H1 (cell line): Measurements from ENCODE around the gene SLC2A2. TPM values are rescaled to one million over a fixed set of nuclear protein-coding genes. Genes with fewer than 3 reads are reported as not detected.

Experiments
- CTCF ChIA-PET: fragments of 300-600 bp; sonication (Branson Sonifier 250); formaldehyde crosslinking; loops from one replicate; lab custom pipeline; 2021; ENCODE audit not compliant: partially characterized antibody; lab: Charles Lee
- POLR2A ChIA-PET: fragments of 300-600 bp; sonication (Branson Sonifier 250); formaldehyde crosslinking; loops from one replicate; lab custom pipeline; 2021; ENCODE audit warnings: inconsistent platforms; ENCODE audit not compliant: partially characterized antibody; lab: Charles Lee
- DNase-seq, 2 experiments: peaks; one replicate each; pipeline versions ENCODE4 v3.0.0 to v3.0.0-alpha.2; 2010 to 2022; ENCODE audit warnings: low spot score in 2 of 2, low read depth in 1 of 2, mixed read lengths in 1 of 2
- FAIRE-seq: peaks from 2 replicates; lab custom pipeline; 2011; peaks lifted over from hg19 to GRCh38; lab: Jason Lieb, UNC
- H2AFZ ChIP-seq: 2 replicates; pipeline ENCODE4 v1.8.1; 2012; ENCODE audit warnings: low read length, inconsistent platforms
- H2AK5ac ChIP-seq: 2 replicates; pipeline ENCODE4 v1.6.1; 2013; ENCODE audit warnings: low read depth, low read length
- H2BK120ac ChIP-seq: replicated peaks from 2 replicates; pipeline ENCODE3; 2013; ENCODE audit warnings: low read depth, low read length, inconsistent platforms
- H2BK12ac ChIP-seq: 2 replicates; pipeline ENCODE4 v1.6.1; 2013; ENCODE audit warnings: low read depth, low read length
- H2BK15ac ChIP-seq: 2 replicates; pipeline ENCODE4 v1.6.1; 2013; ENCODE audit warnings: low read length
- H2BK20ac ChIP-seq: 2 replicates; pipeline ENCODE4 v1.6.1; 2013; ENCODE audit warnings: low read length
- H2BK5ac ChIP-seq: 2 replicates; pipeline ENCODE4 v1.6.1; 2013; ENCODE audit warnings: low read depth, low read length
- H3K14ac ChIP-seq: 2 replicates; pipeline ENCODE4 v1.6.1; 2013; ENCODE audit warnings: inconsistent platforms; ENCODE audit not compliant: insufficient read length
- H3K18ac ChIP-seq: 2 replicates; pipeline ENCODE4 v1.6.1; 2013; ENCODE audit warnings: low read length; ENCODE audit errors: extremely low read depth
- H3K23ac ChIP-seq: 2 replicates; pipeline ENCODE4 v1.6.1; 2013; ENCODE audit warnings: inconsistent platforms; ENCODE audit not compliant: insufficient read length
- H3K23me2 ChIP-seq: 2 replicates; pipeline ENCODE4 v1.6.1; 2013; ENCODE audit warnings: low read depth, low read length
- H3K27ac ChIP-seq: 2 replicates; pipeline ENCODE4 v1.6.1; 2011; ENCODE audit warnings: low read depth, low read length, inconsistent platforms
- H3K27me3 ChIP-seq, 4 experiments: replicated peaks in 1 of 4; 1 replicate in 1 of 4; 2 replicates in 3 of 4; pipeline versions ENCODE4 v1.6.1 to v1.8.1; 2011 to 2013; ENCODE audit warnings: low read length in 3 of 4, mild to moderate bottlenecking in 3 of 4, inconsistent platforms in 2 of 4, mixed read lengths in 2 of 4, moderate library complexity in 1 of 4; ENCODE audit not compliant: control insufficient read depth in 3 of 4, insufficient read depth in 3 of 4; ENCODE audit errors: extremely low read depth in 1 of 4
- H3K36me3 ChIP-seq, 4 experiments: 2 replicates each; pipeline versions ENCODE4 v1.6.1 to v1.8.1; 2011 to 2013; ENCODE audit warnings: mild to moderate bottlenecking in 4 of 4, low read length in 3 of 4, moderate library complexity in 2 of 4, control low read depth in 1 of 4, inconsistent platforms in 1 of 4; ENCODE audit not compliant: insufficient read depth in 4 of 4, control insufficient read depth in 2 of 4
- H3K4ac ChIP-seq: replicated peaks from 2 replicates; pipeline ENCODE3; 2013; ENCODE audit warnings: low read length, low read depth, mixed read lengths, inconsistent platforms; ENCODE audit not compliant: insufficient read length
- H3K4me1 ChIP-seq, 4 experiments: replicated peaks in 1 of 4; 1 replicate in 1 of 4; 2 replicates in 3 of 4; pipeline versions ENCODE4 v1.6.1 to v1.8.1; 2011 to 2013; ENCODE audit warnings: low read length in 3 of 4, inconsistent platforms in 2 of 4, mixed read lengths in 1 of 4; ENCODE audit not compliant: insufficient read depth in 4 of 4, control insufficient read depth in 3 of 4
- H3K4me2 ChIP-seq, 2 experiments: 2 replicates each; pipeline versions ENCODE4 v1.6.1 to v1.8.1; 2011 to 2013; ENCODE audit warnings: low read depth in 2 of 2, low read length in 2 of 2, control low read depth in 1 of 2, inconsistent platforms in 1 of 2, mild to moderate bottlenecking in 1 of 2; ENCODE audit not compliant: insufficient read depth in 1 of 2
- H3K4me3 ChIP-seq, 4 experiments: fragments of 200-600, 300-600 bp in 1 of 4; sonication (generic), shearing (Covaris generic), sonication (Bioruptor Twin) in 1 of 4; 2 replicates each; pipeline versions ENCODE4 v1.5.1 to v1.8.1; 2011 to 2016; ENCODE audit warnings: low read length in 4 of 4, low read depth in 3 of 4, control low read depth in 2 of 4, inconsistent platforms in 2 of 4, mild to moderate bottlenecking in 2 of 4, mixed read lengths in 1 of 4, moderate library complexity in 1 of 4; ENCODE audit not compliant: insufficient read depth in 2 of 4; ENCODE audit errors: extremely low read depth in 1 of 4
- H3K56ac ChIP-seq: replicated peaks from 2 replicates; pipeline ENCODE3; 2013; ENCODE audit warnings: low read depth, mild to moderate bottlenecking, mixed read lengths, low read length, inconsistent platforms; ENCODE audit not compliant: insufficient read length
- H3K79me1 ChIP-seq: 2 replicates; pipeline ENCODE4 v1.6.1; 2013; ENCODE audit warnings: low read depth, low read length, control low read depth
- H3K79me2 ChIP-seq, 2 experiments: 2 replicates each; pipeline versions ENCODE4 v1.6.1 to v1.8.1; 2012 to 2013; ENCODE audit warnings: low read length in 2 of 2, mild to moderate bottlenecking in 2 of 2, inconsistent platforms in 1 of 2; ENCODE audit not compliant: insufficient read depth in 2 of 2, control insufficient read depth in 1 of 2
- H3K9ac ChIP-seq, 4 experiments: replicated peaks in 1 of 4; 1 replicate in 1 of 4; 2 replicates in 3 of 4; pipeline versions ENCODE4 v1.6.1 to v1.8.1; 2011 to 2013; ENCODE audit warnings: low read depth in 3 of 4, low read length in 3 of 4, control low read depth in 2 of 4, mild to moderate bottlenecking in 2 of 4, moderate library complexity in 2 of 4, inconsistent platforms in 1 of 4; ENCODE audit errors: extremely low read depth in 1 of 4
- H3K9me3 ChIP-seq, 2 experiments: 2 replicates each; pipeline versions ENCODE4 v1.6.1 to v1.8.1; 2012 to 2013; ENCODE audit warnings: mild to moderate bottlenecking in 2 of 2, moderate library complexity in 2 of 2, control low read depth in 1 of 2, inconsistent platforms in 1 of 2, low read depth in 1 of 2, low read length in 1 of 2, mixed read lengths in 1 of 2; ENCODE audit not compliant: insufficient read depth in 2 of 2
- H4K20me1 ChIP-seq, 2 experiments: replicated peaks in 1 of 2; 2 replicates each; pipeline versions ENCODE3 to v1.8.1; 2011 to 2013; ENCODE audit warnings: inconsistent platforms in 2 of 2, low read length in 2 of 2, mild to moderate bottlenecking in 1 of 2; ENCODE audit not compliant: insufficient read depth in 2 of 2, control insufficient read depth in 1 of 2
- H4K5ac ChIP-seq: 2 replicates; pipeline ENCODE4 v1.6.1; 2013; ENCODE audit warnings: low read length, low read depth, mixed read lengths, inconsistent platforms; ENCODE audit not compliant: insufficient read length
- H4K8ac ChIP-seq: 2 replicates; pipeline ENCODE4 v1.8.0; 2013; ENCODE audit warnings: mild to moderate bottlenecking, moderate library complexity, low read length, inconsistent platforms; ENCODE audit not compliant: insufficient read depth; ENCODE audit errors: extremely low read depth
- H4K91ac ChIP-seq: replicated peaks from 2 replicates; pipeline ENCODE3; 2013; ENCODE audit warnings: low read length, mixed read lengths, inconsistent platforms; ENCODE audit not compliant: insufficient read length
- ASH2L ChIP-seq: fragments of 200-600, 300-600 bp; sonication (generic); IDR thresholded peaks from one replicate; pipeline ENCODE4 v1.7.1; 2017; ENCODE audit warnings: low read length
- FOSL1 ChIP-seq: IDR thresholded peaks from 2 replicates; pipeline ENCODE4 v1.6.1; 2011; ENCODE audit warnings: mild to moderate bottlenecking, low read depth, low read length, moderate library complexity; ENCODE audit not compliant: insufficient read depth
- JUN ChIP-seq: IDR thresholded peaks from 2 replicates; pipeline ENCODE4 v1.6.1; 2011; ENCODE audit warnings: low read depth, mild to moderate bottlenecking, improper control_type of control experiment, low read length
- SP4 ChIP-seq: IDR thresholded peaks from 2 replicates; pipeline ENCODE4 v1.6.1; 2012; ENCODE audit warnings: low read length, inconsistent platforms
- WGBS, 2 experiments: shearing (Covaris generic) in 1 of 2; methylation state at CpG; one replicate each; pipeline versions ENCODE4 v1.1.6 to v1.1.7; 2013 to 2015; ENCODE audit warnings: low lambda C conversion rate in 2 of 2, mixed read lengths in 2 of 2, inconsistent platforms in 1 of 2, low coverage in 1 of 2, missing lambda C conversion rate in 1 of 2; ENCODE audit not compliant: insufficient replicate concordance in 2 of 2, insufficient coverage in 1 of 2, insufficient read length in 1 of 2; ENCODE audit errors: extremely low coverage in 1 of 2, missing lambda C conversion rate in 1 of 2; 5-methylcytosine and 5-hydroxymethylcytosine counted together
- polyA plus RNA-seq, 7 experiments: library from polyadenylated mRNA; depleted of rRNA in 3 of 7; stranded (reverse) in 5 of 7; unstranded in 2 of 7; fragments of >200 nt in 5 of 7; fragments of 200-250 nt in 2 of 7; gene quantifications; 1 replicate in 5 of 7; 2 replicates in 1 of 7; 4 replicates in 1 of 7; pipeline versions ENCODE4 v1.2.1 to v1.2.3, GENCODE V29; 2011 to 2013; ENCODE audit warnings: missing spikeins in 2 of 7, mixed read lengths in 2 of 7
- total RNA-seq: library from RNA; stranded (reverse); fragmentation: NEBNext Ultra II Directional; extraction: Animal tissue kit (Norgen Biotek cat#: 25700); gene quantifications from 2 replicates; pipeline ENCODE4 v1.2.1, GENCODE V29; 2021

Gene SLC2A2
- total and polyA plus RNA-seq, 2 of the 8 experiments (the other 6 are each of a cell fraction or from before 2014, with no cell fraction given), result not detected

GRCh38 chr3:171028779-171029232 is 2.3 kb upstream of the SLC2A2 start:
- no peak for TF ChIP-seq JUN
- no peak for TF ChIP-seq FOSL1
- no peak for TF ChIP-seq ASH2L
- TF ChIP-seq SP4, result no peak
- H3K23me2 ChIP-seq, result 0 out of 2 replicates have a peak, but pooled peaks cover 2% of the 10 kb centered on the region
- WGBS, 2 experiments, result 55% methylated on average over 7 of the region's 8 CpGs; no CpG with 5 or more reads in 1 of the 2 experiments

More at GRCh38 chr3:171028779-171029232, 2.3 kb upstream of the SLC2A2 start:
- no peak for DNase-seq
- no peak overlapping the region for H2BK5ac ChIP-seq
- H2AFZ ChIP-seq, result peak overlapping the region; percentile 52
- no peak overlapping the region for H3K4ac ChIP-seq
- H2BK20ac ChIP-seq, result no peak overlapping the region
- H2AK5ac ChIP-seq, result no peak overlapping the region
- H4K5ac ChIP-seq, result no peak overlapping the region
- ChIA-PET POLR2A (interaction anchor here (0.6 kb wide), 1 partner anchor 106 kb away, joined by 3 read pairs; no protein-coding TSS in a partner anchor), CTCF (interaction anchor here (0.6 to 4.0 kb wide), 5 partner anchors 11 to 883 kb away, joined by 3 to 28 read pairs (median 3); no protein-coding TSS in a partner anchor)
- H4K8ac ChIP-seq, result peak overlapping the region; percentile 1; the same call in 1 of the 2 replicates
- no peaks in the 10 kb centered on the region for H4K20me1 ChIP-seq
- H3K14ac ChIP-seq, result no peak overlapping the region
- H3K56ac ChIP-seq, result no peak overlapping the region
- H3K36me3 ChIP-seq, result no peaks in the 10 kb centered on the region
- H3K27ac ChIP-seq, result no peak overlapping the region
- H3K4me2 ChIP-seq, result peak overlapping the region; percentile 69 to 98
- no peaks in the 10 kb centered on the region for H3K79me1 ChIP-seq
- peak overlapping the region; percentile 6 to 55 (median 42) for H3K4me3 ChIP-seq
- H3K9me3 ChIP-seq, result no peaks in the 10 kb centered on the region
- H4K91ac ChIP-seq, result no peak overlapping the region
- H3K9ac ChIP-seq, result peak overlapping the region in 1 of 4 experiments; percentile 55; a peak in 1 of 7 replicates
- H3K79me2 ChIP-seq, result no peaks in the 10 kb centered on the region
- H3K4me1 ChIP-seq, result peaks cover 0 to 6% (median 3%) of the 10 kb centered on the region in 4 experiments; a peak in 2 of 7 replicates
- FAIRE-seq, result no peak
- H2BK15ac ChIP-seq, result no peak overlapping the region
- no peak overlapping the region for H2BK120ac ChIP-seq
- no peak overlapping the region for H3K18ac ChIP-seq
- H3K27me3 ChIP-seq, result peaks cover 1 to 18% (median 15%) of the 10 kb centered on the region in 4 experiments; a peak in 6 of 7 replicates
- no peak overlapping the region for H3K23ac ChIP-seq
- H2BK12ac ChIP-seq, result no peak overlapping the region
